HG03460 (cell line): Measurements from ENCODE around the gene ACBD6.
"Not testable (repeated sequence)": the region's sequence is repeated elsewhere in the genome, so short reads cannot be mapped to it uniquely, and the experiment has no call there.

Experiments
- ATAC-seq: cut with Tn5 transposase; IDR thresholded peaks from one replicate; pipeline ENCODE4 v1.9.1; 2021; ENCODE audit not compliant: unreplicated experiment

ACBD6 gene, protein sequence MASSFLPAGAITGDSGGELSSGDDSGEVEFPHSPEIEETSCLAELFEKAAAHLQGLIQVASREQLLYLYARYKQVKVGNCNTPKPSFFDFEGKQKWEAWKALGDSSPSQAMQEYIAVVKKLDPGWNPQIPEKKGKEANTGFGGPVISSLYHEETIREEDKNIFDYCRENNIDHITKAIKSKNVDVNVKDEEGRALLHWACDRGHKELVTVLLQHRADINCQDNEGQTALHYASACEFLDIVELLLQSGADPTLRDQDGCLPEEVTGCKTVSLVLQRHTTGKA

DNA sequence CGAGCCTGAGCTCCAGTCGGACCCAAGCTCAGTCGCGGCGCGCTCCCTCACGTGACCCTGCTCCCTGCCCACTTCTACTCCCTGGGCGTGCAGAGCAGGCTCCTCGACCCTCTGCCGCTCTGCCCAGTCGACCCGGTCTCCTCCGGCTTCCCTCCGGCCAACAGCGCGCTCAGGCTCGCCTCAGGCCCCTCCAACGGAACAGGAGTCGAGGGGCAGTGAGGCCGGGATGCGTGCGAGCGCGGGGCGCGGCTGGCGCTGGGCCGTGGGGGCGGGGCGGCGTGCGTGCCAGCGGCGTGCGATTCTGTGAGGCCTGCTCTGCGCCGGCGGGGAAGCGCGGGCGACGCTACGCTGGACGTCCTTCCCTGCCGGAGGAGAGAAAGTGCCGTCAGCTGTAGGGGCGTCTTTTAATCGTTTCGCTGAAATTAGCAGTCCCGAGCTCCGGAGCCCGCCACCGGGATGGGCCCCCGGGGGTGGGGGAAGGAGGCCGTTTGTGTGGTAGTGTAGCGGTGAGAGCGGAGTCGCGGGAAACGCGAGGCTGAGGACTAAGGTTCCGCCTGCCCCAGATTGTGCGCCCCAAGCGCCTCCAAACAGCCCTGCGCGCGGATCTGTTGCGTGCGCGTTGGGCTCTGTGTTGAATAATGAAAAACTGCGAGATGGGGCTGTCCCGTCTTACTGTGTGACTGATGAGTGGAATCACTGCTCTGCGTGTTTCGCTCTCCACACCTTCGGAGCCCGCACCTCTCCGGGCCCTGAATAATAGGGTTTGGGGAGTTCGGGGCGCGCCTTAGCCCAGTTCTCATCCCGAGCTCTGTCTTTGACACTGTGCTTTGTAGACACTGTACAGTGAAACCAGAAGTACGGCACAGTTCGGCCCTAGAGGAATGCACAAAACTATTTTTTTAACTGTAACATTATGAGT, at the start of gene ACBD6:
ACBD6 (minus strand) TSS at position 217 of the 919 bp plus-strand sequence. CDS start 311 bp downstream, outside the sequence.
- peak; percentile 82 for ATAC-seq

DNA sequence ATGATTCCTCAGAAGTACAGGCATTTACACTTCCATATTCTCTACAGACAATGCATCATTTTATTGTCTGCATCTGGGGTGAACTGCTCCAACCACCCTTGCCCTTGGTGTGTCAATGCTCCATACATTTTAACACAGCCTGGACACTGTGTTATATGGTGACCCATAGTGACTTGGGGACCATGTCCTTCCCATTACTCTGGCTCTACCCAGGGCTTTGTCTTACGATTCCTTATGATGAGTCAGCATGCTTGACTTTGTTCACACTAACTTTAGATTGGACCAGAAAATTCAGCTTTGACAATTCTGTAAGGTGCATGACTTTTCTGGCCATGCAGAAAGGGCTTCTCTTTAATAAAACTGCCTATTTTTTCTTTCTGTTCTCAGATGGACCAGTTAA, 49.6 kb upstream of the ACBD6 start:
- ATAC-seq = no peak

DNA sequence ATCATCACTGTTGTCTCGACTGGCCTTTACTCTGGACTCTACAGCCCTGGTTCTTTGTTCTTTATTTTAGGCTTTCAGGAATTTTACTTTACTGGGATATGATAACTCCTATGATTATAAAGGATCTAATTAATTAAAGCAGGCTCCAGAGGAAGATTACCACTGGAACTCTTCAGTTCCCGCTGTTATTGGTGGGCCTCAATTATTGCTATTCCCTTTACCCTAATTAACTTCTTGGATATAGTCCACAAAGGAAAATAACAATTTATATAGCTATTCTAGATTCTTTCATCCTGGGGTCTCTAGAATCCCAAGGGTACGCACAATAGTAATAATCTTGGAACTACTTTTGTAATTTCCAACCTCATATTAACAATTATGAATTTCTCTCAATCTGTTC, 47.9 kb upstream of the ACBD6 start:
- no peak for ATAC-seq

DNA sequence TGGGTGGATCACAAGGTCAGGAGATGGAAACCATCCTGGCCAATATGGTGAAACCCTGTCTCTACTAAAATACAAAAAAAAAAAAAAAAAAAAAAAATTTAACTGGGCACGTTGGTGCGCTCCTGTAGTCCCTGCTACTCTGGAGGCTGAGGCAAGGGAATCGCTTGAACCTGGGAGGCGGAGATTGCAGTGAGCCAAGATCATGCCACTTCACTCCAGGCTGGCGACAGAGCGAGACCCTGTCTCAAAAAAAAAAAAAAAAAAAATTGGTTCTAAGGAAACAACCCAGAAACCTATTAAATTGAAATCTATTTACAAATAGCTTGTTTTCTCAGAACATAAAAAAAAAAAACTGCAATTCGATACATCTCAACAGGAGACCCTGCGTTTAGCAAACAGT, 47.4 kb upstream of the ACBD6 start:
- not testable (repeated sequence) for ATAC-seq

DNA sequence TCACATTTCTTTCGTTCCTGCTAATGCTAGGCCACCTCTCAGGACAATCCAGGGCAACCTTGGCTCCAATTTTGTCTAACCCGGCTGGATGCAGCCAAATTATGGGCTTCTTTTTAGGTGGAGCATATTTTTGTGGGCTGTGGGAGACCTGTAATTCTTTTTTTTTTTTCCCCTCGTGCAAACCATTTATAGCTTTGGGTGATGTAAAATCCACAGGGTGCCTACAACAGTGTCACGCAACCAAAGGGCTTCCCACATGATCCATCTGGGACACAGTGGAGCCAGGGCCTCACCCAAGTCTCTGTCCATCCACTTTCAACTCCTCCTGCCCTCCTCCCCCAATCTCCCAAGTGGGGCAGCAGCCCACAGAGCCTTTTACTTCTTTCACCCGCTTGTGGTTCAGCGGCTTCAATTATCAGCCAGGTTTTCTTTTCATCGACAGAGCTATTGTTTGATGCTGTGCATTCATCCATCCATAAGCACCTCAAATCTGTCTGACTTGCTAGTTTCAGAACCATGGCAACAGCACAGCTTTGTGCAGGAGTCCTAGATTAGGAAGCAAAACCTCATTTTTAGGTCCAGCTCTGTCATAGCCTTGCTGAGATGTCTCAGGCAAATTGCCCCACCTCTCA, 46.4 kb upstream of the ACBD6 start:
- no peak for ATAC-seq

DNA sequence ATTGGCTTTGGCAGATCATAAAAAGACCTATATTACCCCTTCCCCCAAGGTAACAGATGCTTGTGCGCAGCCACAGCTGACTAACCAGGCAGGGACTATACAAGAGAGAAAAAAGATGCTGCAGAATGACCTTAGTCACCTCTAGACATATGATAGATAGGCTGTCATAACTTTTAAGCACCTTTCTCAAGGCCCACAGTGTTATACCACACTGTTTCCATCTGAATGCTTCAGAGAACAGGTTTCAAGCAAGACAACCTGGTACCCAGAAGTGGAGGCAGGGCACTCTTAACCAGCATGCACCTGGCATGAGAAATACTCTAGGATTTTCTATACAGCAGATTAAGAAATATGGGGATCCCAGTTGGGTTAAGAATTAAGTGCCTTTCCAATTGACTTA, 43.6 kb upstream of the ACBD6 start:
- ATAC-seq = no peak

DNA sequence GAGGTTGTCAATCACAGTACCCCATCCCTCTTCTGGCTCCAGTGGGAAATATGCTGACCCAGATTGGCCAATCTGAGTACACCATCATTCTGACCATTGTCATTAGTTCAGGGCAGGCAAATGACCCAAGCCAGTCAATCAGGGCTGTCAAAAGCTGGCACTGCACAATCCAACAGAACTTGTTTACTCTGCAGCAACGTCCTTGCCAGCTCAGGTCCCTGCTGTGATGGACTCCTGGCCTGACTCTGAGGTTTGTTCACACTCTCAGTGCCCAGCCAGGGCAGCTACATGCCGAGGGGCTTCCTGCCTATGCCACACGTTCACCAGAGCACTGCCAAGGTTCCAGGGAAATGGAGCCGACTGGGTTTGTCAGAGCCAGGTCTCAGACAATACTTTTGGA, 41.7 kb upstream of the ACBD6 start:
- ATAC-seq = no peak

DNA sequence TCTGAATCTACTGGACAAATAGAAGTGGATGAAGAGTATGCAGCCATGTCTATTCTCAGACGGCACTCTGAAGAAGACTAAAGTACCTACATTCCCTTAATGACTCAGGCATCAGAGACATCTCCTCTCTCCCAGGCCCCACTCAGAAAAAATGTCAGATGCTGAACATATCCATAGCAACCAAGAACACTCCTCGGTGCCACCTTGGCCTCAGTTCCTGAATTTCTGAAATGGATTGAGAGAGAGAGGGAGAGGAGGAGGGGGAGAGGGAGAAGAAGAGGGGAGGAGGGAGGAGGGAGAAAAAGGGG, 40.4 kb upstream of the ACBD6 start:
- ATAC-seq = no peak

DNA sequence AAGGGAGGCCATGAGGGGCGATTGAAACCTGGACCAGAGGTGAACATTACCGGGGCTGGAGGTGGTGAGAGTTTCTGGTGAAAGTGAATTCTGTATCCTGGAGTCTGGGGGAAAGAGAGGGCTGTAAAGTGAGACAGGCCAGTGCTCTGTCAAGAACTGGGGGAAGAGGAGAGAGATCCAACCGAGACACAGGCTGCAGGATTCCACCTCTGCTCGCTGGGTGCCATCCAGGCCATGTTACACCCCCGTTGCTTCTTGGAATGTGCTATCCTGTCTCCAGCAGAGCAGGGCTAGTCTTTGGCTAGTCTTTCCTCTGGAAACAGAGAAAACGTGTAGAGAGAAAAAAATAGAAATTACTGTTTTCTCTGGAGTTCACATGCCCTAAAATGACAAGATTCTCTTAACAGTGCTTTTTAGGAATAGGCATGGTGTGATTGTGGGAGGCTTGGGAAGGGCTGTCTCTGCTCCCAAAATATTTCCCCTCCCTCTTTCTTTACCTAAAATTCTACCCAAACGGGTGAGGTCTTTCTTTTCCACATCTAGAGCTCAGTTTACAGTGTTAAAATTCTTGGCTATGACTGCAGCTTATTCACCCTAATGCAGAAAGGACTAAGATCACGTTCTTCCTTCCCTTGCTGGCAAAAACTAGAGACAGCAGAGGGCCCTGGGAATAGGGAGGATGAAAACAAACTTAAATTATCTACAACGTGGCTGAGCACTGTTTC, 39.9 kb upstream of the ACBD6 start:
- ATAC-seq = no peak

DNA sequence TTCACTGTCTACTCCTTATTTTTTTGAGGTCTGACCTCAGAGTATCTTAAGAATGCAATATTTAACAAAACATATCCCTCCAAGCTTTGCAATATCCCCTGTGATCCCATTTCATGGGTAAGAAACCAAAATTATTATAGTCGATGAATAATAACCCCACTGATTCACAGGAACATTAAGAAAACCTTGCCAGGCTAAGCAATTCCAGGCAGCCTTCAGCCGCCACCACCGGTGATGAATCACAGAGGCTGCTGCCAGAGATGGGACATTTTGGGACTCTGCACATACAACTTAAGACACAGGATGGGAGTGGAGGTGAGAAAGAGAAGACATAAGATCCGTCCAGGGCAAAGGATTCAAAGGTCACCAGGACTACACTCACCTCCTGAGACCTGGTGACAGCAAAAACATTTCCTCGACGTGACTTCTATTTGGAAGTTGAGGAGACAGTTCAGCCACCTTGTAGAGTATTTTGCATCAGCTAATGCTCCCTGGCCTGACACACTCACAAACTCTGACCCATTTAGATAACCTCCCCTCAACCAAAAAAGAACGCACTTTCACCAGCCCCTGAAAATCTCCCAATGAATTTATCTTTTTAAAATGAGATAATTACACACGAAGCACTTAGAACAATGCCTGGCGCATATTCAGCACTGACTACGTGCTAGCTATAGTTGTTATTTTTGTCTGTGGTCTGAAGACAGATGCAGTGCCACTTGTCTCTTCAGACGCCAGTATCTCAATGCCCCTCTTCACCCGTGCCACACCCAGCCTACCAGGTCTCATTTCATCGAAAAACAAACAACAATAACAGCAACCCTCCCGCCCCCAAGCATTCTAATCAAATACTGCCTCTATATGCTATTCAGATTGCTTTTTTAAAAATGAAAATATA, 38.6 kb upstream of the ACBD6 start:
- no peak for ATAC-seq

DNA sequence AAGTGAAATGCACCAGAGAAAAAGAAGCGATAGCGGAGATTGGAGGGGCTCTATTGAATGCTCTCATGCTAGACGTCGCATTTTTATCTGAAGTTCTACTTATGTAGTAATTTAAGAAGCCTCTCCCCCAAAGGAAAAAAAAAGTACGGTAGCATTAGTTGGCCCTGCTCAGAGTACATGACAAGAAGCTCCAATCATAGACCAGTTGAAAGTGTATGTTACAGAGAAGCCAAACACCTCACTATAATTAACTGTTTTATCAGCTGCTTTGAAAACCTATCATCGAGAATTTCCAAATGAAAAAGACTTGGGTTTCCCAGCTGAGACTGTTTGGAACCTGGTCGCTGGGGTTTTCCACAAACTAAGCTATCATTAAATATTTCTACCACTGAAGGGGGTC, 36.8 kb upstream of the ACBD6 start:
- no peak for ATAC-seq

DNA sequence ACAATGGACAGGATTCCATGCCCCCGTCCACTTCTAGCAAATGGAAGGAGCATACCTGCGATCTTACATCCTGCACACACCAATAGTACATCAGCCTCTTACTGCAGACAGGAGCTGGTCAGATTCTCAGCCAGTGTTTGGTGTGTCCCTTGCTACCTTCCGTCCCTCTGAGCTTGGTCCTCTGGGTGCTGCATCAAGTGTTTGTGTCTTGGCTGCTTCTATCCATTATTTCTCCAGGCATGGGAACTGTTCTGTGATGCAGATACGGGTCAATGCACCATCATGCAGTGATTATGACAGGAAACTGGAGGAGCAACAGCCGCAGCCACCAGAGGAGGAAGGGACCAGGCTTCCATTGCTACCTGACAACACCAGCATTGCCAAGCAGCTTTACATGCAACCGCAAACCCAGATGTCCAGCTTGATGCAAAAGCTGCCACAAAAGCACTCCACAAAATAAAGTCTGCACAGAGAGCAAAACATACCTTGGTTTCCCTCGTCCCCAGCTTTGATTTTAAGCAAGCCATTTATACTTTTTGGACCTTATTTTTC, 34.5 kb upstream of the ACBD6 start:
- ATAC-seq = no peak

DNA sequence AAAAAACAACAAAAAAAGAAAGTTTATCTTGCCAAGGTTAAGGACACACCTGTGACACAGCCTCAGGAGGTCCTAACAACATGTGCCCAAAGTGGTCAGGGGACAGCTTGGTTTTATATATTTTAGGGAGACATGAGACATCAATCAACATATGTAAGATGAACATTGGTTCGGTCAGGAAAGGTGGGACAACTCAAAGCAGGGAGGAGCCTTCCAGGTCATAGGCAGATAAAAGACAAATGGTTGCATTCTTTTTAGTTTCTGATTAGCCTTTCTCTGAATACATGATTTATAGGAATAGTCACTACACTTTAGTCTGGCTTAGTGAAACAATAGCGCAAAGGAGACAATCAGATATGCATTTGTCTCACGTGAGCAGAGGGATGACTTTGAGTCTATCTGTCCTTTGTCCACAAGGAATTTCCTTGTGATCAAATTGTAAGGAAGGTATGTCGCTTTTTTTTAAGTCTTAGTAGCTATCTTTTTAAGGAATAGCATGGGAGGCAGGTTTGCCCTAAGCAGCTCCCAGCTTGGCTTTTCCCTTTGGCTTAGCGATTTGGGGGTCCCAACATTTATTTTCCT, 33.1 kb upstream of the ACBD6 start:
- no peak for ATAC-seq

DNA sequence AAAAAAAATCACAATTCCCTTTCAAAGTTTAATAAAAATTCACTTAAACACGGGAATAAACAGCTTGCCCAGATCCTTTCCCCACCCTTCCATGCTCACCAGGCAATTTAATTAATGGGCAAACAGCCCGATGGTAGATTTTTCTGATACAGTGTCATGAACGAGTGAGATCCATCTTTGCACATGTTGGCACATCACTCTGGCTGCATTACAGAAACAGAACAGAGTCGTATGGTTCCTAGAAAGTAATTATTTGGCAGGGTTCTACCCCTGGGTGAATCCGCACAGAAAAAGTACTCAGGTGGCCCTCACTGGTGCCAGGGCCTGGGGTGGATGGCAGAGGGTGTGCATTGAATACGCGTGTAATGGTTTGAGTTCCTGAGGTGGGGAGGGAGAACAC, 31.8 kb upstream of the ACBD6 start:
- ATAC-seq = no peak

DNA sequence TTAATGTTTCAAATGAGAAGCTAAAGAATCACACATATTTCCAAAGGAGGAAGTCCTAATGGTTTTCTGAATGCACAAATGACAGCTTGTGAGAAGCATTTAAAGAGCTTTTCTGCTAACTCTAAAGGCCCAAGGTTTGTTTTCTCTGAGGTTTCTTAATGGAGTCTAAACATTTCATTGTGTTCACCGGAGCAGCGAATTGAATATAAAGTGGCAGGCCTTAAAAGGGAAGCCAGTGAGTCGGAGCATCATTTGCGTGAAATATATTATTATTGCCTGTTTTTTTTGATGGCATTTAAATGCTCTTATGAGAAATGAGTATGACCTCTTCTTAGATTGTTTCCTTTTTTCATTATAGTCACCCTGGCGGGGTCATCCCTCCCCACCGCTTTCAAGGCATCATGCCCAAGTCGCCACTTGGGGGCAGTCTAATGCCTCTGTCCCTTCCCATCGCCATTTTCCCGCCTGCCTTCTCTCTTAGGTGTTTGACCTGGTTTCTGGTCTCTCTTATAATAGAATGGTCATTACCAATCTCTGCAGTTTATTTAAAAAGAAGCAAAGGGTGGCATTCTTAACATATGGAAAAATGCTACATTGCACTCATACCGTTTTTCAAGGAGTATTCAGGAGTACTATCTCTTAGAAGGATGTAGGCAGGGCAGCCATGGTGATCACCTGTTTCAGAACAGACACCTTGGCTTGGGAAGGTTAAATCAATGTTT, 31.1 kb upstream of the ACBD6 start:
- no peak for ATAC-seq

DNA sequence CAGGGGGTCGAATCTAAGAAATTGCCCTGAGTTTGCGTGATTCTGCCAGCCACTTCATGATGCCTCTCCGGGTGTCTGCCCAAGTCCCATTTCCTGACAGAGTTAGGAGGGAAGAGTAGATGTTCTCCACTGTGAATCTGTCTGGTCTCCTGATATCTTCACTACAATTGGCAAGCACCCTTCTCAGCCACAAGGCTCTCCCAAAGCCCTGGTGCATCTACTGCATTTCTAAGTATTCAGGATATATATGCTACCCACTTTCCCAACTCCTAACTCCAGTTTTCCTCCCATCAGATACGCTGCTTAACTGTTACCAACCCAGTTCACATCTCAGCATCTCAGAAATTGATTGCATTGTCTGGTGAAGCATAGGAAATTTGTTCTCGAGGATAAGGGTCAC, 30.5 kb upstream of the ACBD6 start:
- ATAC-seq = no peak

DNA sequence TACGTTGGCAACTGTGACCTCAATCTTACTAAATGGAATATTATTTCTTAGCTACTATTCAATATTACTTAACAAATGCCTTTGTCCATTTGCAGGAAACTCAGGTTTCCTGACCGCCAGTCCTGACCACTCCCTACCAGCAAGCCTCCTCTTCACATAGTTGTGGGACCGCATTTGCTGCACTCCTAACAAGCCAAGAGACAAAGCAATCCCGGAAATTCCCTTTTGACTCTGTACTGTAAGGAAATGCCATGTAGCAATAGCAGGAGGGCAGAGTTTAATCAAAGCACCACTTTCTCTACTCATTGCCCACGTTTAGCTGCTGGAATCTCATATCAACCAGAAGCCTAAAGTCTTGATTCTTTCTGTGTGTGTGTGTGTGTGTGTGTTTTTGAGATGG, 28.1 kb upstream of the ACBD6 start:
- ATAC-seq = no peak

DNA sequence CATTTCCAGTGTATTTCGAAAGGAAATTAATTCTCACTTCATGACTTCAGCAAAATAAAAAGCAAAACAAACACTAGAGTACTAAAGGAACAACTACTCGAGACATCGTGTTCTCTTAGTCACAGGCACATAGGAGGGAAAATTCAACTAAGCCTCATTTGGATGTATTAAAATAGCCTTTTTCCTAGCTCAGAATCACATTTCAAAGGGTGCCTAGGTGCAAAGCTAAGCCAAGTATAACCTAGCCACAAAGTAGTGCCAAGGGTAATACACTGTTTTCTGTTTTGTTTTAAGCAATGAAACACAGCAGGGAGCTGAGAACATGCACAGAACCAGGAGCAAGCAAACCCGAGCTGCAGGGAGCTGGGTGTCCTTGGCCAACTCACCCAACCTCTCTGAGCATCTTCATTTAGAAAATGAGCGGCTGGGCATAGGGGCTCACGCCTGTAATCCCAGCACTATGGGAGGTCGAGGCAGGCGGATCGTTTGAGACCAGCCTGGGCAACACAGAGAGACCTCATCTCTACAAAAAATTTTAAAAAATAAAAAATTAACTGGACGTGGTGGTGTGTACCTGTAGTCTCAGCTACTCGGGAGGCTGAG, 26.6 kb upstream of the ACBD6 start:
- no peak for ATAC-seq
